HepG2 (cell line): Measurements from ENCODE around the gene IGFBP6. TPM values are rescaled to one million over a fixed set of nuclear protein-coding genes. Genes with fewer than 3 reads are reported as not detected.

Experiments
- ISX ChIP-seq: sonication (generic); formaldehyde crosslinking; conservative IDR thresholded peaks from 2 replicates; pipeline ENCODE4 v1.5.0; 2020; ENCODE audit warnings: missing genetic modification reagents
- KLF6 ChIP-seq: IDR thresholded peaks from 2 replicates; pipeline ENCODE4 v1.8.0; 2016; ENCODE audit warnings: missing biosample characterization, missing genetic modification reagents
- MAZ ChIP-seq, 2 experiments: sonication (generic) in 1 of 2; formaldehyde crosslinking in 1 of 2; IDR thresholded peaks; 2 replicates each; pipeline versions ENCODE4 v1.5.0 to v1.6.1; 2012 to 2020; ENCODE audit warnings: low read depth in 2 of 2, mild to moderate bottlenecking in 2 of 2, borderline replicate concordance in 1 of 2, improper control_type of control experiment in 1 of 2, low read length in 1 of 2, missing genetic modification reagents in 1 of 2, moderate library complexity in 1 of 2
- NONO ChIP-seq, 2 experiments: fragments of 450-650 bp in 1 of 2; sonication (generic) in 1 of 2; formaldehyde crosslinking in 1 of 2; IDR thresholded peaks in 1 of 2; conservative IDR thresholded peaks in 1 of 2; 2 replicates each; pipeline versions ENCODE4 v1.6.1 to v1.8.0; 2017 to 2022; ENCODE audit warnings: mild to moderate bottlenecking in 1 of 2, missing genetic modification reagents in 1 of 2, moderate library complexity in 1 of 2
- THRA ChIP-seq: sonication (generic); formaldehyde crosslinking; IDR thresholded peaks from 2 replicates; pipeline ENCODE4 v1.4.0; 2020; ENCODE audit warnings: missing genetic modification reagents, borderline replicate concordance
- ZBTB49 ChIP-seq: sonication (generic); formaldehyde crosslinking; IDR thresholded peaks from 2 replicates; pipeline ENCODE4 v1.4.0; 2020; ENCODE audit warnings: missing genetic modification reagents, borderline replicate concordance
- ZNF256 ChIP-seq: sonication (generic); formaldehyde crosslinking; conservative IDR thresholded peaks from 2 replicates; pipeline ENCODE4 v1.4.0; 2020; ENCODE audit warnings: missing genetic modification reagents
- ZNF274 ChIP-seq: sonication (generic); formaldehyde crosslinking; IDR thresholded peaks from 2 replicates; pipeline ENCODE4 v1.5.1; 2020; ENCODE audit warnings: mild to moderate bottlenecking, missing genetic modification reagents
- ZNF580 ChIP-seq: IDR thresholded peaks from 2 replicates; pipeline ENCODE4 v1.6.1; 2016; ENCODE audit warnings: low read depth, borderline replicate concordance
- polyA plus RNA-seq, 8 experiments: library from polyadenylated mRNA; depleted of rRNA in 3 of 8; stranded (reverse) in 7 of 8; unstranded in 1 of 8; fragments of >200 nt; fragmentation: Illumina TruSeq in 4 of 8; extraction: Trizol in 4 of 8; gene quantifications; 2 replicates each; pipeline versions ENCODE4 v1.2.1 to v1.2.3, GENCODE V29; 2011 to 2016; ENCODE audit warnings: low read depth in 4 of 8, missing spikeins in 1 of 8, mixed read lengths in 1 of 8; ENCODE audit not compliant: insufficient read depth in 1 of 8
- total RNA-seq, 5 experiments: library from RNA; depleted of rRNA; stranded (reverse); fragments of >200 nt; fragmentation: Illumina TruSeq; extraction: Trizol; gene quantifications; 2 replicates each; pipeline ENCODE4 v1.2.3, GENCODE V29; 2016; ENCODE audit warnings: low read depth in 1 of 5

IGFBP6 gene
- total and polyA plus RNA-seq, 2 of the 13 experiments (the other 11 are each of a cell fraction or from before 2014, with no cell fraction given) = 3.9 to 25.2 TPM

- no peak for TF ChIP-seq NONO (IDR thresholded peaks at IDR 0.05)
- TF ChIP-seq NONO (CRISPR knock-in tag; conservative IDR thresholded peaks at IDR 0.05) = peak; percentile 57; the same call in 1 of the 2 replicates
- TF ChIP-seq ZNF256 (CRISPR knock-in tag) = no peak
- no peak for TF ChIP-seq KLF6
- no peak for TF ChIP-seq ISX (CRISPR knock-in tag)
- 0 out of 2 replicates have a peak, but pooled peaks have one; percentile 40 for TF ChIP-seq THRA (CRISPR knock-in tag)
- no peak for TF ChIP-seq ZBTB49 (CRISPR knock-in tag)
- 0 out of 2 replicates have a peak, but pooled peaks have one; percentile 17 for TF ChIP-seq ZNF274 (CRISPR knock-in tag)
- TF ChIP-seq ZNF580 (CRISPR knock-in tag) = peak; percentile 38; the same call in 1 of the 2 replicates
- TF ChIP-seq MAZ (IDR thresholded peaks at IDR 0.05; ENCODE audit: borderline replicate concordance, low read depth, low read length) = peak; percentile 59; the same call in 1 of the 2 replicates
- peak; percentile 38; the same call in 1 of the 2 replicates for TF ChIP-seq MAZ (CRISPR knock-in tag; IDR thresholded peaks at IDR 0.05; ENCODE audit: low read depth)
Observed at GRCh38 chr12:53053218-53054111, 44.0 kb upstream of the IGFBP6 start (continued).
